Right kidney (tissue), 9 donors: ENCODE results near the gene ATP9A.
"Not testable (repeated sequence)": the region's sequence is repeated elsewhere in the genome, so short reads cannot be mapped to it uniquely, and the experiment has no call there.

ENCODE experiments used
- DNase-seq: peaks from one replicate; pipeline ENCODE4 v3.0.0-alpha.2; 2016
- long read RNA-seq, 8 donors: transcript quantifications; one replicate each; lab custom pipeline, GENCODE V29; 2026

Gene ATP9A
- long read RNA-seq, donor 1, full-length matches to known transcripts: 2 of 11 reads
- long read RNA-seq, donor 1, partial matches to known transcripts: 9 of 11 reads
- long read RNA-seq, donor 1, other reads (novel, unspliced or antisense): 0 of 11 reads
- long read RNA-seq, donor 2, partial matches to known transcripts: 6 of 6 reads
- long read RNA-seq, donor 2, other reads (novel, unspliced or antisense): 0 of 6 reads
- long read RNA-seq, donor 3, full-length matches to known transcripts: 5 of 5 reads
- long read RNA-seq, donor 3, partial matches to known transcripts: 0 of 5 reads
- long read RNA-seq, donor 3, other reads (novel, unspliced or antisense): 0 of 5 reads
- long read RNA-seq, donor 4, full-length matches to known transcripts: 3 of 3 reads
- long read RNA-seq, donor 4, partial matches to known transcripts: 0 of 3 reads
- long read RNA-seq, donor 4, other reads (novel, unspliced or antisense): 0 of 3 reads
- long read RNA-seq, donor 5, full-length matches to known transcripts: 3 of 3 reads
- long read RNA-seq, donor 5, partial matches to known transcripts: 0 of 3 reads
- long read RNA-seq, donor 5, other reads (novel, unspliced or antisense): 0 of 3 reads
- long read RNA-seq, donor 6, full-length matches to known transcripts: 1 of 9 reads
- long read RNA-seq, donor 6, partial matches to known transcripts: 8 of 9 reads
- long read RNA-seq, donor 6, other reads (novel, unspliced or antisense): 0 of 9 reads
- long read RNA-seq, donor 7, full-length matches to known transcripts: 4 of 18 reads
- long read RNA-seq, donor 7, partial matches to known transcripts: 14 of 18 reads
- long read RNA-seq, donor 7, other reads (novel, unspliced or antisense): 0 of 18 reads
- long read RNA-seq, donor 8, full-length matches to known transcripts: 2 of 7 reads
- long read RNA-seq, donor 8, partial matches to known transcripts: 5 of 7 reads
- long read RNA-seq, donor 8, other reads (novel, unspliced or antisense): 0 of 7 reads

GRCh38 chr20:51767867-51768758 is at the start of gene ATP9A:
TSS of gene ATP9A (minus strand) at chr20:51768390. CDS start at chr20:51768369, 21 bp downstream.
- peak; percentile 62 for DNase-seq

- DNase-seq: not testable (repeated sequence)
Observed at GRCh38 chr20:51816856-51817255, 48.7 kb upstream of the ATP9A start.

- no peak for DNase-seq
Observed at GRCh38 chr20:51815383-51816076, 47.3 kb upstream of the ATP9A start.

- no peak for DNase-seq
Observed at GRCh38 chr20:51812861-51813260, 44.7 kb upstream of the ATP9A start.

- no peak for DNase-seq
Observed at GRCh38 chr20:51811514-51812128, 43.4 kb upstream of the ATP9A start.

GRCh38 chr20:51811042-51811355 is 42.8 kb upstream of the ATP9A start:
- no peak for DNase-seq

GRCh38 chr20:51810155-51811041 is 42.2 kb upstream of the ATP9A start:
- no peak for DNase-seq

GRCh38 chr20:51807720-51808250 is 39.6 kb upstream of the ATP9A start:
- DNase-seq: no peak

- DNase-seq: no peak
Observed at GRCh38 chr20:51804754-51805153, 36.6 kb upstream of the ATP9A start.

- DNase-seq: no peak
Observed at GRCh38 chr20:51803148-51803854, 35.1 kb upstream of the ATP9A start.

GRCh38 chr20:51802170-51802751 is 34.1 kb upstream of the ATP9A start, which contains the start of gene SALL4:
TSS of gene SALL4 (minus strand) at chr20:51802521. CDS start at chr20:51802408, 113 bp downstream.
- DNase-seq: peak; percentile 70

- DNase-seq: no peak
Observed at GRCh38 chr20:51801823-51802123, 33.6 kb upstream of the ATP9A start.

GRCh38 chr20:51801122-51801822 is 33.1 kb upstream of the ATP9A start:
- DNase-seq: peak; percentile 81

- no peak for DNase-seq
Observed at GRCh38 chr20:51800872-51801121, 32.6 kb upstream of the ATP9A start.

- DNase-seq: peak; percentile 80
Observed at GRCh38 chr20:51800060-51800871, 32.1 kb upstream of the ATP9A start.

GRCh38 chr20:51799401-51799860 is 31.2 kb upstream of the ATP9A start:
- no peak for DNase-seq

- no peak for DNase-seq
Observed at GRCh38 chr20:51797357-51798025, 29.3 kb upstream of the ATP9A start.
